A549 (cell line): Measurements from ENCODE around the gene ICE2.

Experiments used
- CTCF ChIP-seq: fragments of >200 bp; sonication (Bioruptor Twin); formaldehyde crosslinking; IDR thresholded peaks from 3 replicates; pipeline ENCODE4 v1.5.1; 2016
- KDM1A ChIP-seq: fragments of 200-600 bp; sonication (generic); IDR thresholded peaks from 2 replicates; pipeline ENCODE4 v1.6.1; 2016; ENCODE audit warnings: low read depth, mild to moderate bottlenecking
- ZC3H11A ChIP-seq: fragments of 450-650 bp; IDR thresholded peaks from 2 replicates; pipeline ENCODE4 v1.6.1; 2014; ENCODE audit warnings: antibody characterized with exemption, mild to moderate bottlenecking
- TF ChIP-seq, protein P1 (sequence below): IDR thresholded peaks from 2 replicates; pipeline ENCODE4 v1.6.1; 2012

GRCh38 chr15:60386615-60387014, 92.3 kb downstream of the ICE2 start:
- TF ChIP-seq ZC3H11A (no peak), CTCF (no peak), KDM1A (no peak)
- TF ChIP-seq, protein P1, sequence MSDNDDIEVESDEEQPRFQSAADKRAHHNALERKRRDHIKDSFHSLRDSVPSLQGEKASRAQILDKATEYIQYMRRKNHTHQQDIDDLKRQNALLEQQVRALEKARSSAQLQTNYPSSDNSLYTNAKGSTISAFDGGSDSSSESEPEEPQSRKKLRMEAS, result no peak
